GM18867 (cell line): ENCODE data around the gene TNKS1BP1.

Experiments used
- ATAC-seq: cut with Tn5 transposase; IDR thresholded peaks from one replicate; pipeline ENCODE4 v1.9.1; 2021; ENCODE audit warnings: mild to moderate bottlenecking, moderate library complexity; ENCODE audit not compliant: unreplicated experiment

The TNKS1BP1 gene

GRCh38 chr11:57260937-57261783, 63.6 kb downstream of the TNKS1BP1 start:
- ATAC-seq = no peak

DNA sequence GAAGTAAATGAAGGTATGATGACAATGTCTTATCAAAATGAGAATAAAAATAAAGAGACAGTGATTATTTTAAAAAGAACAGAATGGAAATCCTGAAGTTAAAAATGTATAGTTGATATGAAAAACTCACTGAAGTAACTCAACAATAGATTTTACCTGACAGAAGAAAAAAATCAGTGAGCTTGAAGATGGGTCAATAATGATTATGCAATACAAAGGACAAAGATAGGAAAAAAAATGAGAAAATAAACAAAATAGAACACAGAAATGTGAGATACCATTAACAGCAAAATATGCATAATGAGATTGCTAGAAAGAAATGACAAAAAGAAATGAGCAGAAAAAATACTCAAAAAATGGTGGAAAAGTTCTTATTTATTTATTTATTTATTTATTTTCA, 68.6 kb downstream of the TNKS1BP1 start:
- no peak for ATAC-seq

DNA sequence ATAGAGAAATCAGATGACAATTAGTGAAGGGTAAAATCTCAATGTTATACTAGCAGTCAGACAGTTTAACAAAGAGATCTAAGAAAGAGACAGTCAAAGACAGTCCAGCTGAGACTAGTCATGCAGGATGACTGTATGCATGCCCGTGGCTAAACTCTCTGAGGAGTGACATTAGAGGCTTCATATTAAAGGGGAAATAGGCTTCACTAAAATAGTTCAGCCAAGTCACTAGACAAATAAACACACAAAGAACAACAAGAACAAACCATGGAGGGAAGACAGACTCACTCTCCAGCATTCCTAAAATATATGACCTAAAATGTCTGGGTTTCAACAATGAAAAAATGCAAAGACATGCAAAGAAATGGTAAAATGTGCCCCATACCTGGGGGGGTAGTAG, 69.1 kb downstream of the TNKS1BP1 start:
- no peak for ATAC-seq

- no peak for ATAC-seq
Measured at GRCh38 chr11:57254631-57255030, 70.1 kb downstream of the TNKS1BP1 start.

DNA sequence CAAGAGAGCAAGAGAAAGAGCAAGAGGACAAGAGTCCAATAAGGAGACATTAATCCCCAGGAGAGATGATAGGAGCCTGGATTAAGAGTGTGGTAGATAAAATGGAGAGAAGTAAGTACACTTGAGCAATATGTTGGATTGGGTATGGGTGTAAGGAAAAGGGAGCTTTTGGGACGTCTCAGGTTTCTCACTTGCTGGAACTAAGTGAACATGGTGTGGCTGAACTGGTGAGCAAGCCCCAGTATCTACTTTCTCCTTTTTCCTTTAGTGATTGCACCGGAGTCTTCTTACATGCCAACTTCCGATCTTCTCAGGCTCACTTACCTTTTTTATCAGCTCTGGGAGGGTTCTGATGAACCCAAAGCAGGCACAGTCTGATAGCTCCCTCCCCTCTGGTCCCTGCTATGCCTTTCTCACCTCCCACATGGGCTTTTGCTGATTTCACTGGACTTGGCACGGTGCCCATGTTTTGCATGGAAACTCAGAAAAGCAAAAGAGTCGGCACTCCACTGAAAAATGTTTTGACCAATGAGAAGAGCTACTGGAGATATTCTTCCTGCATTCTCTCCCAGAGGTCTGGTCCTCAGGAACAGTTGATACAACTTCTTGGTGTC, 73.2 kb downstream of the TNKS1BP1 start:
- no peak for ATAC-seq

- ATAC-seq = no peak
Measured at GRCh38 chr11:57251037-57251436, 73.7 kb downstream of the TNKS1BP1 start.
